ENCODE measurements around the gene SCAMP5.

DNA sequence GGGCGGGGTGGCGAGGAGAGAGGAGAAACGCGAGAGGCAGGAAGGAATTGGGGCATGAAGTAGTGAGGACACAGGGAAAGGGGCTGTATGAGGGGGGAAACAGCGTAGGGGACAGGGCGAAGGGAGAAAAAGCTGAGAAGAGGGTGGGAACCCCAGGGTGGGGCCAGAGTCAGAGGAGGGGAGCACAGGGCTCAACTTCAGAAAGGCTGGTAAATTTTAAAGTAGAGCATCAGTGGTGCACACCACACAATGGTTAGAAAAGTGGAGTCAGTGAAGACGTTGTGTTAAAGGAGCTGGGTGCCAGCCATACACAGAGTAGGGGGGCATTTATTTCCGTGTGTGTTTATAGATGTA is 35.8 kb upstream of the SCAMP5 start:
- TF ChIP-seq, protein P1, sequence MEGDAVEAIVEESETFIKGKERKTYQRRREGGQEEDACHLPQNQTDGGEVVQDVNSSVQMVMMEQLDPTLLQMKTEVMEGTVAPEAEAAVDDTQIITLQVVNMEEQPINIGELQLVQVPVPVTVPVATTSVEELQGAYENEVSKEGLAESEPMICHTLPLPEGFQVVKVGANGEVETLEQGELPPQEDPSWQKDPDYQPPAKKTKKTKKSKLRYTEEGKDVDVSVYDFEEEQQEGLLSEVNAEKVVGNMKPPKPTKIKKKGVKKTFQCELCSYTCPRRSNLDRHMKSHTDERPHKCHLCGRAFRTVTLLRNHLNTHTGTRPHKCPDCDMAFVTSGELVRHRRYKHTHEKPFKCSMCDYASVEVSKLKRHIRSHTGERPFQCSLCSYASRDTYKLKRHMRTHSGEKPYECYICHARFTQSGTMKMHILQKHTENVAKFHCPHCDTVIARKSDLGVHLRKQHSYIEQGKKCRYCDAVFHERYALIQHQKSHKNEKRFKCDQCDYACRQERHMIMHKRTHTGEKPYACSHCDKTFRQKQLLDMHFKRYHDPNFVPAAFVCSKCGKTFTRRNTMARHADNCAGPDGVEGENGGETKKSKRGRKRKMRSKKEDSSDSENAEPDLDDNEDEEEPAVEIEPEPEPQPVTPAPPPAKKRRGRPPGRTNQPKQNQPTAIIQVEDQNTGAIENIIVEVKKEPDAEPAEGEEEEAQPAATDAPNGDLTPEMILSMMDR (IDR thresholded peaks at IDR 0.05 in 4 of 5, conservative IDR thresholded peaks at IDR 0.05 in 1 of 5) = no peak
- no peak for TF ChIP-seq POLR2A (IDR thresholded peaks at IDR 0.05)
